WTC11 (cell line): Measurements from ENCODE around the gene RIPOR3. TPM values are rescaled to one million over a fixed set of nuclear protein-coding genes. Genes with fewer than 3 reads are reported as not detected.

Experiments used
- ATAC-seq: fragments of 200-7000 bp; cut with Tn5 transposase; 2 replicates; pipeline ENCODE4 v1.10.0; 2021; ENCODE audit warnings: mild to moderate bottlenecking, moderate library complexity
- CTCF ChIA-PET: fragments of 300-600 bp; sonication (Branson Sonifier 250); formaldehyde crosslinking; loops from one replicate; lab custom pipeline; 2021; ENCODE audit warnings: antibody characterized with exemption; lab: Charles Lee
- POLR2A ChIA-PET: fragments of 350-600 bp; sonication (Branson Sonifier 250); formaldehyde crosslinking; loops from one replicate; lab custom pipeline; 2021; ENCODE audit warnings: antibody characterized with exemption; lab: Charles Lee
- DNase-seq: peaks from one replicate; pipeline ENCODE4 v3.0.0; 2021; ENCODE audit warnings: low spot score
- H3K27ac Mint-ChIP-seq: 2 replicates; pipeline ENCODE4 v1.8.0; 2021; ENCODE audit warnings: mixed read lengths
- H3K27me3 Mint-ChIP-seq: 2 replicates; pipeline ENCODE4 v1.8.0; 2021; ENCODE audit warnings: low read depth, mild to moderate bottlenecking, moderate library complexity, mixed read lengths
- H3K36me3 Mint-ChIP-seq: 2 replicates; pipeline ENCODE4 v1.8.0; 2021; ENCODE audit warnings: mixed read lengths
- H3K4me1 Mint-ChIP-seq: 2 replicates; pipeline ENCODE4 v1.8.0; 2022; ENCODE audit warnings: mixed read lengths
- H3K4me3 Mint-ChIP-seq: 2 replicates; pipeline ENCODE4 v1.8.0; 2021; ENCODE audit warnings: mild to moderate bottlenecking, moderate library complexity, mixed read lengths
- H3K9me3 Mint-ChIP-seq: 2 replicates; pipeline ENCODE4 v1.8.0; 2021; ENCODE audit warnings: mixed read lengths
- ETV6 ChIP-seq: sonication (generic); formaldehyde crosslinking; IDR thresholded peaks from 2 replicates; pipeline ENCODE4 v1.8.1; 2022; ENCODE audit warnings: mild to moderate bottlenecking, missing genetic modification reagents
- FOXJ3 ChIP-seq: sonication (generic); formaldehyde crosslinking; IDR thresholded peaks from 2 replicates; pipeline ENCODE4 v1.9.0; 2021; ENCODE audit warnings: missing genetic modification reagents, mild to moderate bottlenecking, borderline replicate concordance
- GABPB1 ChIP-seq: sonication (generic); formaldehyde crosslinking; IDR thresholded peaks from 2 replicates; pipeline ENCODE4 v1.8.1; 2023; ENCODE audit warnings: mild to moderate bottlenecking, missing genetic modification reagents
- GRHL2 ChIP-seq: fragments of 250-450 bp; sonication (Bioruptor Pico); IDR thresholded peaks from 2 replicates; pipeline ENCODE4 v1.8.0; 2022; ENCODE audit warnings: mild to moderate bottlenecking, moderate library complexity; ENCODE audit not compliant: insufficient replicate concordance, severe bottlenecking
- GTF2I ChIP-seq: fragments of 250-450 bp; sonication (Bioruptor Pico); conservative IDR thresholded peaks from 2 replicates; pipeline ENCODE4 v1.4.0; 2021; ENCODE audit warnings: mild to moderate bottlenecking
- IRF1 ChIP-seq: sonication (generic); formaldehyde crosslinking; IDR thresholded peaks from 2 replicates; pipeline ENCODE4 v1.8.0; 2023; ENCODE audit warnings: missing genetic modification reagents
- MAX ChIP-seq: sonication (generic); formaldehyde crosslinking; IDR thresholded peaks from 2 replicates; pipeline ENCODE4 v1.8.0; 2022; ENCODE audit warnings: mild to moderate bottlenecking, missing genetic modification reagents
- NFYB ChIP-seq: sonication (generic); formaldehyde crosslinking; conservative IDR thresholded peaks from 2 replicates; pipeline ENCODE4 v1.8.0; 2022; ENCODE audit warnings: low read depth, missing genetic modification reagents
- NR1H2 ChIP-seq: sonication (generic); formaldehyde crosslinking; IDR thresholded peaks from 2 replicates; pipeline ENCODE4 v1.9.0; 2021; ENCODE audit warnings: mild to moderate bottlenecking, moderate library complexity, missing genetic modification reagents
- SMAD4 ChIP-seq: sonication (generic); formaldehyde crosslinking; IDR thresholded peaks from 2 replicates; pipeline ENCODE4 v1.8.0; 2022; ENCODE audit warnings: mild to moderate bottlenecking, missing genetic modification reagents
- ZMAT4 ChIP-seq: fragments of 250-450 bp; sonication (Bioruptor Pico); IDR thresholded peaks from 2 replicates; pipeline ENCODE4 v1.9.0; 2021; ENCODE audit warnings: mild to moderate bottlenecking
- ZNF121 ChIP-seq: sonication (generic); formaldehyde crosslinking; IDR thresholded peaks from 2 replicates; pipeline ENCODE4 v1.8.0; 2023; ENCODE audit warnings: missing genetic modification reagents
- ZNF425 ChIP-seq: fragments of 250-450 bp; sonication (Bioruptor Pico); conservative IDR thresholded peaks from 2 replicates; pipeline ENCODE4 v1.9.0; 2021; ENCODE audit warnings: mild to moderate bottlenecking
- total RNA-seq: library from RNA; stranded (reverse); gene quantifications from 3 replicates; pipeline ENCODE4 v1.2.3, GENCODE V29; 2021
- TF ChIP-seq, protein P1 (sequence below): fragments of 250-450 bp; sonication (Bioruptor Pico); IDR thresholded peaks from 2 replicates; pipeline ENCODE4 v1.8.0; 2021; ENCODE audit warnings: mild to moderate bottlenecking
- TF ChIP-seq, protein P2 (sequence below): sonication (generic); formaldehyde crosslinking; IDR thresholded peaks from 2 replicates; pipeline ENCODE4 v1.8.1; 2022; ENCODE audit warnings: mild to moderate bottlenecking, missing genetic modification reagents, moderate library complexity, borderline replicate concordance
- TF ChIP-seq, protein P3 (sequence below): sonication (generic); formaldehyde crosslinking; conservative IDR thresholded peaks from 2 replicates; pipeline ENCODE4 v1.8.1; 2023; ENCODE audit warnings: mild to moderate bottlenecking, low read depth, missing genetic modification reagents, moderate library complexity
- TF ChIP-seq, protein P4 (sequence below): fragments of 250-450 bp; sonication (Bioruptor Pico); IDR thresholded peaks from 2 replicates; pipeline ENCODE4 v1.9.0; 2021; ENCODE audit warnings: mild to moderate bottlenecking
- TF ChIP-seq, protein P5 (sequence below): sonication (generic); formaldehyde crosslinking; IDR thresholded peaks from 2 replicates; pipeline ENCODE4 v1.8.1; 2023; ENCODE audit warnings: mild to moderate bottlenecking, missing genetic modification reagents, moderate library complexity
- TF ChIP-seq, protein P6 (sequence below): sonication (generic); formaldehyde crosslinking; IDR thresholded peaks from 2 replicates; pipeline ENCODE4 v1.8.1; 2022; ENCODE audit warnings: missing genetic modification reagents, borderline replicate concordance

The RIPOR3 gene
- total RNA-seq, 1 experiment from 2014 or later: 6.5 TPM

GRCh38 chr20:50633361-50633760 lies 58.0 kb downstream of the RIPOR3 start (continued):
- TF ChIP-seq ZNF121 (CRISPR knock-in tag): no peak
- no peak for TF ChIP-seq MAX (CRISPR knock-in tag)
- TF ChIP-seq FOXJ3 (CRISPR knock-in tag): no peak
- TF ChIP-seq, protein P1, sequence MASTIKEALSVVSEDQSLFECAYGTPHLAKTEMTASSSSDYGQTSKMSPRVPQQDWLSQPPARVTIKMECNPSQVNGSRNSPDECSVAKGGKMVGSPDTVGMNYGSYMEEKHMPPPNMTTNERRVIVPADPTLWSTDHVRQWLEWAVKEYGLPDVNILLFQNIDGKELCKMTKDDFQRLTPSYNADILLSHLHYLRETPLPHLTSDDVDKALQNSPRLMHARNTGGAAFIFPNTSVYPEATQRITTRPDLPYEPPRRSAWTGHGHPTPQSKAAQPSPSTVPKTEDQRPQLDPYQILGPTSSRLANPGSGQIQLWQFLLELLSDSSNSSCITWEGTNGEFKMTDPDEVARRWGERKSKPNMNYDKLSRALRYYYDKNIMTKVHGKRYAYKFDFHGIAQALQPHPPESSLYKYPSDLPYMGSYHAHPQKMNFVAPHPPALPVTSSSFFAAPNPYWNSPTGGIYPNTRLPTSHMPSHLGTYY: no peak
- TF ChIP-seq ETV6 (CRISPR knock-in tag): no peak
- TF ChIP-seq ZMAT4 (CRISPR knock-in tag): no peak
- no peak for TF ChIP-seq GTF2I
- no peak for TF ChIP-seq IRF1 (CRISPR knock-in tag)
- TF ChIP-seq, protein P2, sequence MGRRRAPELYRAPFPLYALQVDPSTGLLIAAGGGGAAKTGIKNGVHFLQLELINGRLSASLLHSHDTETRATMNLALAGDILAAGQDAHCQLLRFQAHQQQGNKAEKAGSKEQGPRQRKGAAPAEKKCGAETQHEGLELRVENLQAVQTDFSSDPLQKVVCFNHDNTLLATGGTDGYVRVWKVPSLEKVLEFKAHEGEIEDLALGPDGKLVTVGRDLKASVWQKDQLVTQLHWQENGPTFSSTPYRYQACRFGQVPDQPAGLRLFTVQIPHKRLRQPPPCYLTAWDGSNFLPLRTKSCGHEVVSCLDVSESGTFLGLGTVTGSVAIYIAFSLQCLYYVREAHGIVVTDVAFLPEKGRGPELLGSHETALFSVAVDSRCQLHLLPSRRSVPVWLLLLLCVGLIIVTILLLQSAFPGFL (CRISPR knock-in tag): no peak
- TF ChIP-seq ZNF425: no peak
- TF ChIP-seq NFYB (CRISPR knock-in tag): no peak
- TF ChIP-seq, protein P3, sequence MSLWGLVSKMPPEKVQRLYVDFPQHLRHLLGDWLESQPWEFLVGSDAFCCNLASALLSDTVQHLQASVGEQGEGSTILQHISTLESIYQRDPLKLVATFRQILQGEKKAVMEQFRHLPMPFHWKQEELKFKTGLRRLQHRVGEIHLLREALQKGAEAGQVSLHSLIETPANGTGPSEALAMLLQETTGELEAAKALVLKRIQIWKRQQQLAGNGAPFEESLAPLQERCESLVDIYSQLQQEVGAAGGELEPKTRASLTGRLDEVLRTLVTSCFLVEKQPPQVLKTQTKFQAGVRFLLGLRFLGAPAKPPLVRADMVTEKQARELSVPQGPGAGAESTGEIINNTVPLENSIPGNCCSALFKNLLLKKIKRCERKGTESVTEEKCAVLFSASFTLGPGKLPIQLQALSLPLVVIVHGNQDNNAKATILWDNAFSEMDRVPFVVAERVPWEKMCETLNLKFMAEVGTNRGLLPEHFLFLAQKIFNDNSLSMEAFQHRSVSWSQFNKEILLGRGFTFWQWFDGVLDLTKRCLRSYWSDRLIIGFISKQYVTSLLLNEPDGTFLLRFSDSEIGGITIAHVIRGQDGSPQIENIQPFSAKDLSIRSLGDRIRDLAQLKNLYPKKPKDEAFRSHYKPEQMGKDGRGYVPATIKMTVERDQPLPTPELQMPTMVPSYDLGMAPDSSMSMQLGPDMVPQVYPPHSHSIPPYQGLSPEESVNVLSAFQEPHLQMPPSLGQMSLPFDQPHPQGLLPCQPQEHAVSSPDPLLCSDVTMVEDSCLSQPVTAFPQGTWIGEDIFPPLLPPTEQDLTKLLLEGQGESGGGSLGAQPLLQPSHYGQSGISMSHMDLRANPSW (CRISPR knock-in tag): no peak

DNA sequence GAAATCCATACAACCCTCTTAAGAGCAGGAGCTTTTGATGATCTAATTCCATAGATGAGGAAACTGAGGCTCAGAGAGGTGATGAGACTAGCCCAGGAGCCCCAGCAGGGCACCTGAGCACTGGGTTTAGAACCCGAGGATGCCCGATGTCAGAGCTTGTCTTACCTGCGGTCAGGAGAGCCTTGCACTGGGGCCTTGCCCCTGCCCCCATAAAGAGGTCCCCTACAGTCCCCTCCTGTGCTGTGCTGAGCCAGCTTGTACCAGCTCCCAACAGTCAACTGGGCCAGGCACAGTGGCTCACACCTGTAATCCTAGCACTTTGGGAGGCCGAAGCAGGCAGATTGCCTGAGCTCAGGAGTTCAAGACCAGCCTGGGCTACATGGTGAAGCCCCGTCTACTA lies 58.6 kb downstream of the RIPOR3 start:
- H3K27ac Mint-ChIP-seq: no peak overlapping the region
- no peaks in the 10 kb centered on the region for H3K9me3 Mint-ChIP-seq
- H3K27me3 Mint-ChIP-seq: no peaks in the 10 kb centered on the region
- no peaks in the 10 kb centered on the region for H3K36me3 Mint-ChIP-seq
- DNase-seq: no peak
- ATAC-seq: no peak
- peaks cover 41% of the 10 kb centered on the region for H3K4me1 Mint-ChIP-seq
- POLR2A ChIA-PET: interaction anchor here (0.6 kb wide), 1 partner anchor 155 kb away, joined by 5 read pairs; no protein-coding TSS in a partner anchor
- no peak overlapping the region for H3K4me3 Mint-ChIP-seq
- TF ChIP-seq, protein P4, sequence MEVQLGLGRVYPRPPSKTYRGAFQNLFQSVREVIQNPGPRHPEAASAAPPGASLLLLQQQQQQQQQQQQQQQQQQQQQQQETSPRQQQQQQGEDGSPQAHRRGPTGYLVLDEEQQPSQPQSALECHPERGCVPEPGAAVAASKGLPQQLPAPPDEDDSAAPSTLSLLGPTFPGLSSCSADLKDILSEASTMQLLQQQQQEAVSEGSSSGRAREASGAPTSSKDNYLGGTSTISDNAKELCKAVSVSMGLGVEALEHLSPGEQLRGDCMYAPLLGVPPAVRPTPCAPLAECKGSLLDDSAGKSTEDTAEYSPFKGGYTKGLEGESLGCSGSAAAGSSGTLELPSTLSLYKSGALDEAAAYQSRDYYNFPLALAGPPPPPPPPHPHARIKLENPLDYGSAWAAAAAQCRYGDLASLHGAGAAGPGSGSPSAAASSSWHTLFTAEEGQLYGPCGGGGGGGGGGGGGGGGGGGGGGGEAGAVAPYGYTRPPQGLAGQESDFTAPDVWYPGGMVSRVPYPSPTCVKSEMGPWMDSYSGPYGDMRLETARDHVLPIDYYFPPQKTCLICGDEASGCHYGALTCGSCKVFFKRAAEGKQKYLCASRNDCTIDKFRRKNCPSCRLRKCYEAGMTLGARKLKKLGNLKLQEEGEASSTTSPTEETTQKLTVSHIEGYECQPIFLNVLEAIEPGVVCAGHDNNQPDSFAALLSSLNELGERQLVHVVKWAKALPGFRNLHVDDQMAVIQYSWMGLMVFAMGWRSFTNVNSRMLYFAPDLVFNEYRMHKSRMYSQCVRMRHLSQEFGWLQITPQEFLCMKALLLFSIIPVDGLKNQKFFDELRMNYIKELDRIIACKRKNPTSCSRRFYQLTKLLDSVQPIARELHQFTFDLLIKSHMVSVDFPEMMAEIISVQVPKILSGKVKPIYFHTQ: no peak
- TF ChIP-seq, protein P5, sequence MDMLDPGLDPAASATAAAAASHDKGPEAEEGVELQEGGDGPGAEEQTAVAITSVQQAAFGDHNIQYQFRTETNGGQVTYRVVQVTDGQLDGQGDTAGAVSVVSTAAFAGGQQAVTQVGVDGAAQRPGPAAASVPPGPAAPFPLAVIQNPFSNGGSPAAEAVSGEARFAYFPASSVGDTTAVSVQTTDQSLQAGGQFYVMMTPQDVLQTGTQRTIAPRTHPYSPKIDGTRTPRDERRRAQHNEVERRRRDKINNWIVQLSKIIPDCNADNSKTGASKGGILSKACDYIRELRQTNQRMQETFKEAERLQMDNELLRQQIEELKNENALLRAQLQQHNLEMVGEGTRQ (CRISPR knock-in tag): no peak
- TF ChIP-seq GRHL2 (CRISPR knock-in tag) (no peak), GABPB1 (no peak), SMAD4 (CRISPR knock-in tag) (no peak), NR1H2 (no peak)
- TF ChIP-seq, protein P6, sequence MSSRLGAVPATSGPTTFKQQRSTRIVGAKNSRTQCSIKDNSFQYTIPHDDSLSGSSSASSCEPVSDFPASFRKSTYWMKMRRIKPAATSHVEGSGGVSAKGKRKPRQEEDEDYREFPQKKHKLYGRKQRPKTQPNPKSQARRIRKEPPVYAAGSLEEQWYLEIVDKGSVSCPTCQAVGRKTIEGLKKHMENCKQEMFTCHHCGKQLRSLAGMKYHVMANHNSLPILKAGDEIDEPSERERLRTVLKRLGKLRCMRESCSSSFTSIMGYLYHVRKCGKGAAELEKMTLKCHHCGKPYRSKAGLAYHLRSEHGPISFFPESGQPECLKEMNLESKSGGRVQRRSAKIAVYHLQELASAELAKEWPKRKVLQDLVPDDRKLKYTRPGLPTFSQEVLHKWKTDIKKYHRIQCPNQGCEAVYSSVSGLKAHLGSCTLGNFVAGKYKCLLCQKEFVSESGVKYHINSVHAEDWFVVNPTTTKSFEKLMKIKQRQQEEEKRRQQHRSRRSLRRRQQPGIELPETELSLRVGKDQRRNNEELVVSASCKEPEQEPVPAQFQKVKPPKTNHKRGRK (CRISPR knock-in tag): no peak
- CTCF ChIA-PET: interaction anchor here (0.9 to 2.5 kb wide), 8 partner anchors 12 to 348 kb away, joined by 3 to 9 read pairs (median 4); no protein-coding TSS in a partner anchor
